NCI-H2227 (cell line): Measurements from ENCODE around the gene FYCO1.

ENCODE experiments used
- DNase-seq: peaks from one replicate; lab custom pipeline; 2025; ENCODE audit not compliant: unreplicated experiment; lab: John Stamatoyannopoulos, UW

Gene FYCO1

DNA sequence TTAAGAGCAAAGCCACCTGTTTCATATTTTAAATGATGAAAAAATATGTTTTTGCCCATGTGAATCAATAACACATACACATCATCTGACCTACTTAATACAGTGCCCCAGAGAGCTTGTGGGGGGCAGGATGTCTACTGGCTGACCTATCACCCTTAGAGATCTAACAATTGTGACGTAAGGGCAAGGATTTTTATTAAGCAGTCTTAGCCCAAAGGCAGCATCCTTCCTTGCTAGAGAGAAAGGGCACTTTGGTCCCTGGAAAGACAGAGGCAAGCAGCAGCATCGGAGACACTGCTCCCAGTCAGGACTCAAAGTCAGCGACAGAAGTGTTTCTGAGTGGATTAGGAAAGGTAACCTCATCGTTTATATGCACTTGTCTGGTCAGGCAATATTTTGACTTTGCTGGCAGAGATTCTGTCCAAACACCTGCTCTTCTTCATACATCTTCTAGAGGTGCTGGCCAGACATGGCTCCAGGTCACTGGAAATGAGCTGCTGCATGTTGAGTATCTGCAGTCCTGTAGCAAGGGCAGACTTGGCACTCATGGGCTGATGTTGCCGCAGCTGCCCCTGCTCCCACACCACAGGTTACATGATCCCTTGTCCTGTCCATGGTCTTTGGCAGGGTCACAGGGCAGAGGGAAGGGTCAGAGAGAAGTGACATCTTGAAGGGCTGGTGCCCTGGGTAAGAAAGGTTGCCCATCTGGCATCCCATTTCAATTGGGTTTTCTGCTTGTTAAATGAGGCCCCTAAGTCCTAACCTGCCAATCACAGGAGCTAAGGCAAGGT, 50.6 kb downstream of the FYCO1 start:
- no peak for DNase-seq

DNA sequence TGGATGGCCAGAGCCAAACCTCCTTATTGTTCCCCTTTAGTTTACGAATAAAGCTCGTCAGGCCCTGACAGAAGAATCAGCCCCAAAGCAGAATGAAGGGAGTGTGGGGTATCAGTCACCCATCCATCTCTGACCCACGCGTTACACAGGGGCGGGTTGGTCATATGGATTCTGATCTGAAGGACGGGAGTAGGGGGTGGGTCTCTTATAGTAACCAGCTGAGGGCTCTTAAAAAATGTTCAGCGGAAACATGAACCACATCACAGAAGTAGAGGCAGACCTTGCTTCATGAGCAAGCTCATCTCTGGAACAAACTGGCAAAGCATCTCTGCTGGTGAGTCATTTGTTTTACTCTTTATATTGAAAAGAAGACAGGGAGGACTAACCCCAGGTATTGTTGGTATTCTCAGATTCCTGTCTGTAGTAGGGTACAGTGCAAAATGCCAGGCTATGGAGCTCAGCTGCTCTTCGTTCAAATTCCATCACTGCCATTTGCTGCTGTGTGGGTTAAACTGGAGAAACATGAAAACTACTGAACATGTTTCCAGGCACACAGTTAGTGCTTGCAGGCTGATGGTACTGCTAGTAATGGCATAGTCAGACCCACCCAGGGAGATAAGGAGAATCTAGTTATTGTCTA, 52.3 kb downstream of the FYCO1 start, which contains the start of gene CXCR6:
Gene CXCR6 (plus strand): TSS at position 258 of the 640 bp plus-strand sequence. CDS start 3,018 bp downstream, outside the sequence.
- no peak for DNase-seq

DNA sequence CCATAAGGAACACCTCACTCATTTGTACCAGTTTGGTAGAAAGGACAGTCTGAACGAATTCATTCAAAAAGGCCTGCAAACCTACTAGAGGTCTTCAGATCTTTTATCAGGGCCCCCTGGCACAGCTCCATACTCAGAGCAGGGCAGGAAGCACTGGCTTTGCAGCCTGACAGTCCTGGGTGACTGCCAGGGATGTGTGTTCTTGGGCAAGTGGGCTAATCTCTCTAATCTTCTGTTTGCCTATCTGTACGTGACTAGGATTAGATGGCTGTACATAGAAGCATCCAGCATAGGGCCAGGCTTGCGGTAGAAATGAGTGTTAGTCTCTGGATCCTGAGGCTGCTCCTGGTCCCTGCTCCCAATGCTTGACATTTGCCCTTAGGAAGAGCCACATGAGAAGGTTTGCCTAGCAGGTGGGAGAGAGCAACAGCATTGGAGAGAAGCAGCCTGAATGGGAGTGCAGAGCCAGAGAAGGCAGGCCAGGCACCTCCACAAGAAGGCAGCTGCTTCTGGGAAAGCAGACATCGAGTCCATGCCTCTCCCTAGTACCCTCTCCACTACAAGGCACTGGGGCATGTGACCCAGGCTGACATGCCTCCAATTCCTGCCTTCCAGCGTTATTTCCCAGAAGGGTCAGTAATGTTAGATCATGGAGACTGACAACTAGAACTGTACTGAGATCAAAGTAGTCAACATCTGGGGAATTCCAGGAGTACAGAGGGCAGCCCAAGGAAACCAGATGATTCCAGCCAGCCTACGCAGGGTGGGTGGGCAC, 53.4 kb downstream of the FYCO1 start:
- DNase-seq = no peak

- no peak for DNase-seq
Measured at GRCh38 chr3:45940781-45941365, 54.8 kb downstream of the FYCO1 start.

DNA sequence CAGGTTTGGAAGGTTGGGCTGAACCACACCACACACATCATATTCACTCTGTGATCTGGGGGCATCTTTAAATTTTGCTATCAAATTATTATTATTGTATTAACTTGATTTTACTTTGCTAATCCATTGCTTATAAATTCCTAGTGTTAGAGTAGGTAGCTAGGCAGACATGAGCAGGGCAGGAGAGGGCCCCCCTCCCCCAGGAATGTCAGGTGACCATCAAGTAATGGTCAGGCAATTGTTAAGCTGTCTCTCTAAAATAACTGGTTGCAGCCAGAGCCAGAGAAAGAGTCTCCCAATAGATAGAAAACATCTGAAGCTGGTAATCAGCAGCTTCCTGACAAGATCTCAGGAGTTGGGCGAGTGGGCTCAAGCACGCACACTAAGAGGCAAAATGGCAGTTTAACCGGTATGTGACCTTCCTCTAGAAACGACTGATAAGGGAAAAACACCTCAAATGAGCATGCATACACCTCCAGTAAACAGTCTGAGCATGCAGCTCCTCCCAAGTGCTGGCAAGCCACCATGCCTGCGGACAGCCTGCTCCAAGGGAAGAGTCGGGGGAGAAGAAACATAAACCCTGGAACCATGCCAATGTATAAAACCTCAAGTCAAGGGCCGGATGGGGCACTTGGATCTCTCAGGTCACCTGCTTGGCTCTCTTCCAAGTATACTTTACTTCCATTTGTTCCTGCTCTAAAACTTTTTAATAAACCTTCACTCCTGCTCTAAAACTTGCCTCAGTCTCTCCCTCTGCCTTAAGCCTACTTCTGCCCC, 55.4 kb downstream of the FYCO1 start:
- DNase-seq = peak; percentile 8

GRCh38 chr3:45939341-45939771, 56.3 kb downstream of the FYCO1 start:
- DNase-seq = no peak

GRCh38 chr3:45938864-45939263, 56.8 kb downstream of the FYCO1 start:
- DNase-seq = peak; percentile 73

GRCh38 chr3:45938043-45938435, 57.6 kb downstream of the FYCO1 start:
- no peak for DNase-seq

DNA sequence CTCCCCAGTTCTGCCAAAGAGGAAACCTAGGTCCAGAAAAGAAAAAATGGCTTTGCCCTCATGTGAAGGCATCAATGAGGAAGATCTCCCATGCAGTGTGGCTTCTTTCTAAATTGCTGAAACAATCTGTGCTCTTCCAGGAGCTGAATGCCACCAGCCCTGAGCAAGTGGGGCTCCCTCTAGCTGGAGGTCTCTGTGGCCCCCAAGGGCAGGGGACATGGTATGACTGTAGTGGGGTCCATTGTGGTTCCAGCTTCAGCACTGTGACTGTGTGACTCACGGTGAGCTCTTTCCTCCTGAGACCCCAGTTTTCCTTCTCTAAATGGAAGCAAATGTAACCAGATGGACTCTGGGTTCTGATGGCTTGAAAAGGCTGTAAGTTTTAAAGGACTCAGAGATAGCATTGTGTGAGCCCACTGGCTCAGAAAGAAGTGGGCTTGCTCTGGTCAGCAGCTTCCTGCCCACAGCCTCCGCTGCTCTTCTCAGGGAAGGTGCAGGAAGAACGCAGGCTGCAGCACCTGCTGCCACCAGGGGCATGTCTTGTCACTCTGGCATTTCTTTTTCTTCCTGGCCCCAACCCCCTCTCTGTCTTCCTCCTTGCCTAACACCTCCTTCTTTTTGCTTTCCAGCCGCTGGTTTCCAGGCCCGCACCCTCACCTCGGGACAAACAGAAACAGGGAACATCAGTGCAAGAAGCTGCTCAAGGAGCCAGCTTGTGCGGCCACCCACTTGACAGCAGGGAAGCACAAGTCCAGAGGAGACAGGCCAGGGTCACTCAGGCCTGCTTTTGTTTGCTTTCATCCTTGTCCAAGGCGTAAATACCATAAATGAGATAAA, 58.2 kb downstream of the FYCO1 start:
- no peak for DNase-seq

DNA sequence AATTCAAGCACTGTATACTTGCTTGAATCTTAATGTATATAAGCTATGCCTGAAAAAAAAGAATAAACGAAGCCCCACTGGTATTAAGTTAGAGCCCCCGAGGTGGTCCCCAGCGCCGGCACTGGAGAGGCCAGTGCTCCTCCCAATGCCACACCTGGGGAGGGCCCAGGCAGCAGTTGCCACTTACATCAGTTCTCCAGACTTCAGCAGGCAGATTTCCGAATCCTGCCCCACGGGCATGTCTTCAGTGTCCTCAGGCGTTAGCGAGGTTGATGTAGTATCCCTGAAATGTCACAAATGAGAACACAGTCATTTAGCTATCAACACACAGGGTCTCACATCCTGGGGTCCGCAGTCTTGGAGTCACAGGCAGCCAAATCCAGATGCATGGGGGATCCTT, 59.4 kb downstream of the FYCO1 start:
- no peak for DNase-seq

- DNase-seq = no peak
Measured at GRCh38 chr3:45933591-45933990, 62.0 kb downstream of the FYCO1 start.

DNA sequence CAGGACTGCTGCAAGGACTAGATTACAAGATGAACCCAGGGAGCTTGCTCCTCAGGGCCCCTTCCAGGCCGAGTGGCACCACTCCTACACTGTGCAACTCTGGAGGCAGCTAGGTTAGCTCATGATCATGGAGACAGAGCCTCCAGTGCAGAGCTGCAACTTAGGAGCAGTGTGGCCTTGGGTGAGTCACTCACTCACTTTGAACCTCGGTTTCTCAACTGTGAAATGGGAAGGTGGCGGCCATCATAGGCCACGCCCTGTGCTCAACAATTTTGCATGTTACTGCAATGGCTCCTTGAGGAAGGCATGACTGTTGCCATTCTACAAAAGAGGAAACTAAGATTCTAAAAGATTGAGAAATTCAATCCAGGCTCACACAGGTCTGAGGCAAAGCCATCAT, 63.5 kb downstream of the FYCO1 start:
- no peak for DNase-seq

DNA sequence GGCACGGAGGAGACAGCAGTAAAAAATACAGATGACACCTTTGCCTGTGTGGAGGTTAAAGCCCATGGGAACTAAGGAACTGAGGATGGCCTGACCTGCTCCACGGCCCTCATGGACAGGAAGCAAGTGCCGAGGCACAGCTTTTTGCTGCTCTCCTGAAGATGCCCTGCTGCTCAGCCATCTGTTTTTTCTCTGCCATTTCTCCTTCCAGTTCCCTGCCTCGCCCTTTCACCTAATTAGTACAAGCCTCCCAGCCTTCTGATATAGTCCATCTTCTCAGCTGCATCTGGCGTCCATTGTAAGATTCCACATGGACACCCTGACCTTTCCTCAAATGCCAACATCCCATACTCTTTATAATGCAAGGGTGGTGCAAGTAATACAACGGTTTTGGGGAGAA, 64.1 kb downstream of the FYCO1 start:
- DNase-seq = no peak

DNA sequence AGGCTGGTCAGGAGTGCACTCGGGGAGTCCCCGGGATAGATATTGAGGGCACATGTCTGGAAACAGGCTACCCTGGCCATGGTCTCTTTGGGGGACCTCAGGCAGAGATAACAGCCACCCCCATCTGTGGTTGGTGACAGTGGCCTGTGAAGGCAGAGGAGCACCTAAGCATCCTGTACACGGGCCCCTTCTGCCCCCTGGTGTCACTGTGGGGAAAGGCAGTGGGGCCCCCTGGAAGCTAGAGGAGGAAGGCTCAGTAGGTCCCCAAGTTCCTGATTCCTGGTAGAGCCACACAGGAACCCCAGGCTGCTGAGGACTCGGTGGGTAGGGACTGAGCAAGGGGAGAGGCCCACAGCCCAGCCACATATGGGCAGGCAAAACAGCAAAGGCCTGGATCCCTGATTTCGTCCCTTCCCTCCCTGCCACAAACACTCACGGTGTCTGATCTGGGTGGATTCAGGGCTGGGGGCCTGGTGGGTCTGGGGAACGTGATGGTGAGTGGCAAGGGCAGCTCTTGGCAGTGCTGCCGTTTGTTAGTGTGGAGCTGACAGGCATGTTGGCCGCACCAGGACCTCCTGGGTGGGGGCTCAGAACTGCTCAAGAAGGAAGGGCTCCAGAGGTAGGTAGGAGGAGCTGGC, 66.5 kb downstream of the FYCO1 start:
- DNase-seq = peak; percentile 31

- no peak for DNase-seq
Measured at GRCh38 chr3:45927881-45928280, 67.7 kb downstream of the FYCO1 start.

GRCh38 chr3:45923755-45924154, 71.9 kb downstream of the FYCO1 start:
- no peak for DNase-seq

GRCh38 chr3:45922950-45923590, 72.6 kb downstream of the FYCO1 start:
- no peak for DNase-seq

DNA sequence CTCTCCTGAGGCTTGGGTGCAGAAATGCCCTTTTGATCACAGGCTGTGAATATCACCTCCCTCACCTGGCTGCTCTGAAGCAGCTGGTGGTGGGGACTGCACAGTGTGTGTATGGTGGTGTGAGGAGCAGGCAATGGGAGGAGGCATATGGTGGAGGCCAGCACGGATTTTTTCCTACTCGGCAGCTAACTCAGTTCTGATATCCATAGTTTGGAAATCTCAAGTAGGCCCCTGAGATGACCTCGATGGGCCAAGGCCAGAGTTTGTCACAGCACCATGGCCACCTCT, 73.6 kb downstream of the FYCO1 start:
- no peak for DNase-seq
